ENCODE data around the gene ACTR1A.

The ACTR1A gene

GRCh38 chr10:102475451-102476040 is 27.0 kb downstream of the ACTR1A start:
- TF ChIP-seq CTCF (IDR thresholded peaks at IDR 0.05; ENCODE audit: low read depth, low read length, missing control alignments), result no peak
- DNase-seq (ENCODE audit: low read depth), result no peak
- in situ Hi-C loops (cut with HindIII; ENCODE audit: low sequenced_read_pairs), result no loop called here
- H3K4me3 ChIP-seq (ENCODE audit: low read depth, low read length), result no peak overlapping the region

GRCh38 chr10:102473445-102474331 is 28.8 kb downstream of the ACTR1A start:
- no peak overlapping the region for H3K4me3 ChIP-seq (ENCODE audit: low read depth, low read length)
- in situ Hi-C loops (cut with HindIII; ENCODE audit: low sequenced_read_pairs), result no loop called here
- DNase-seq (ENCODE audit: low read depth), result no peak
- TF ChIP-seq CTCF (IDR thresholded peaks at IDR 0.05; ENCODE audit: low read depth, low read length, missing control alignments), result no peak

GRCh38 chr10:102470579-102471546 is 31.6 kb downstream of the ACTR1A start:
- no peak for DNase-seq (ENCODE audit: low read depth)
- H3K4me3 ChIP-seq (ENCODE audit: low read depth, low read length), result no peak overlapping the region
- no peak for TF ChIP-seq CTCF (IDR thresholded peaks at IDR 0.05; ENCODE audit: low read depth, low read length, missing control alignments)
- in situ Hi-C loops (cut with HindIII; ENCODE audit: low sequenced_read_pairs), result no loop called here

GRCh38 chr10:102468683-102469082 is 33.8 kb downstream of the ACTR1A start:
- no peak overlapping the region for H3K4me3 ChIP-seq (ENCODE audit: low read depth, low read length)
- no peak for TF ChIP-seq CTCF (IDR thresholded peaks at IDR 0.05; ENCODE audit: low read depth, low read length, missing control alignments)
- no peak for DNase-seq (ENCODE audit: low read depth)
- in situ Hi-C loops (cut with HindIII; ENCODE audit: low sequenced_read_pairs), result no loop called here

- DNase-seq (ENCODE audit: low read depth), result no peak
- no peak overlapping the region for H3K4me3 ChIP-seq (ENCODE audit: low read depth, low read length)
- no peak for TF ChIP-seq CTCF (IDR thresholded peaks at IDR 0.05; ENCODE audit: low read depth, low read length, missing control alignments)
- in situ Hi-C loops (cut with HindIII; ENCODE audit: low sequenced_read_pairs), result no loop called here
These were observed 34.5 kb downstream of the ACTR1A start for GRCh38 chr10:102467971-102468438.

GRCh38 chr10:102467318-102467717 is 35.2 kb downstream of the ACTR1A start:
- no peak for DNase-seq (ENCODE audit: low read depth)
- no peak for TF ChIP-seq CTCF (IDR thresholded peaks at IDR 0.05; ENCODE audit: low read depth, low read length, missing control alignments)
- no peak overlapping the region for H3K4me3 ChIP-seq (ENCODE audit: low read depth, low read length)
- in situ Hi-C loops (cut with HindIII; ENCODE audit: low sequenced_read_pairs), result no loop called here

Measured in astrocyte of the cerebellum (primary cell).